ENCODE measurements around the gene EED.

Gene EED

DNA sequence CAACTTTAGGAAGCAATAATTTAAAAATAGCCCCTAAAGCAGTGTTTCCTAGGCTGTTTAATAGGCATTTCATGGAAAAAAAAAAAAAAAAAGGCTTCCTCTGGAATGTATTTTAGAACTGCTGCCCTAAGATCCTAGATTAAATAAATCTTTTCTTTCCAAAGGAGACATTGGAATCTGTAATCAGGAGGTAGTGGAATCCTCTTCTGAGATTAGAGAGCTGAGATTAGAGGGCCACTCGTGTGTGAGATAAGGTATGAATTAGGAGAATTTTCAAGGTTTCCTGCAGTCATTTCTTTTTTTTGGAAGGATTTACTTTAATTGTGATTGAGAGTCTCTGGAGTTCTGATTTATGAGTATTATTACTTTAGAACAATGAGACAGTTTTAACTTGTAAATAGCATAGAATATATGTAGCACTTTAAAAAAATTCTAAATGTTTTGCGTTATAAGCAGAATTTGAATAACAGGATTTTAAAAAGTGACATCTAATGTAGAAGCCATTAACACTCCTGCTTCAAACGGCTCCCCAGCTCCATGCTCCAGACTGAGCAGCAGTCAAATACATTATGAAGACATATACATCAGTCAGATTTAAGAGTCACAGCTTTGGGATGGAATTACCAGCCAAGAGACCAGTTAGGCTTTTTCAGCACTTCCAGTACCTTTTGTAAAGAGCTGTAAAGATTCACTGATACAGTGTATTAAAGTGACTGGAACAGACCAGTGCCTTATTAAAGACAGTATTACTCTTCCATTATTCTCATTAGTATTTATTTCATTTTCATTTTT is 5.0 kb downstream of the EED start:
- Histone ChIP-seq H3K27me3 (ENCODE audit: insufficient read depth, poor library complexity, severe bottlenecking) (no peaks in the 10 kb centered on the region), H3K27ac (replicated peaks) (no peak overlapping the region), H3K4me3 (replicated peaks; ENCODE audit: insufficient read depth, low read length) (no peak overlapping the region)
- DNase-seq (ENCODE audit: low read depth in 1 of 2, low spot score in 1 of 2) = no peak
- TF ChIP-seq GABPA (IDR thresholded peaks at IDR 0.05; ENCODE audit: low read depth) = no peak
- no peak for TF ChIP-seq POLR2AphosphoS5 (IDR thresholded peaks at IDR 0.05; ENCODE audit: low read depth)

DNA sequence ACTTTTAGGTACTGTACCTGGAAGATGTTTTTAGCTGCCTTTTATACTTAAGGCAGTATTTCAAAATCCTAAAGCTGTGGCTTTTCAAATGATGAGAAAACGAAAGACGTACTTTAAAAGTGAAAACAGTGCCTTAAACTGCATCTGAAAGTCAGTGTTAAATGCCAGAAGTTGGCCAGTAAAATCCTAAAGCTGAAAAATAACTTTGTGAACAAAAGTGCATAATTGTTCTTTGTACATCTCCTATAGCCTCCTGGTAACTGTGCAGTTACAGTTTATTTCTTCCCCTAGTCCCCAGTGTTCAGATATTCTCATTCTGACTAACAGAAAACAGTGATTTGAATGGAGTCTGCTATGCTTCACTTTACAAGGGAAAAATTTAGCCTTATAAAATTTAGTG is 6.8 kb downstream of the EED start:
- no peak for TF ChIP-seq GABPA (IDR thresholded peaks at IDR 0.05; ENCODE audit: low read depth)
- TF ChIP-seq SPI1 (IDR thresholded peaks at IDR 0.05; ENCODE audit: borderline replicate concordance, low read depth) = no peak
- TF ChIP-seq POLR2AphosphoS5 (IDR thresholded peaks at IDR 0.05; ENCODE audit: low read depth) = no peak
- TF ChIP-seq, protein P1, sequence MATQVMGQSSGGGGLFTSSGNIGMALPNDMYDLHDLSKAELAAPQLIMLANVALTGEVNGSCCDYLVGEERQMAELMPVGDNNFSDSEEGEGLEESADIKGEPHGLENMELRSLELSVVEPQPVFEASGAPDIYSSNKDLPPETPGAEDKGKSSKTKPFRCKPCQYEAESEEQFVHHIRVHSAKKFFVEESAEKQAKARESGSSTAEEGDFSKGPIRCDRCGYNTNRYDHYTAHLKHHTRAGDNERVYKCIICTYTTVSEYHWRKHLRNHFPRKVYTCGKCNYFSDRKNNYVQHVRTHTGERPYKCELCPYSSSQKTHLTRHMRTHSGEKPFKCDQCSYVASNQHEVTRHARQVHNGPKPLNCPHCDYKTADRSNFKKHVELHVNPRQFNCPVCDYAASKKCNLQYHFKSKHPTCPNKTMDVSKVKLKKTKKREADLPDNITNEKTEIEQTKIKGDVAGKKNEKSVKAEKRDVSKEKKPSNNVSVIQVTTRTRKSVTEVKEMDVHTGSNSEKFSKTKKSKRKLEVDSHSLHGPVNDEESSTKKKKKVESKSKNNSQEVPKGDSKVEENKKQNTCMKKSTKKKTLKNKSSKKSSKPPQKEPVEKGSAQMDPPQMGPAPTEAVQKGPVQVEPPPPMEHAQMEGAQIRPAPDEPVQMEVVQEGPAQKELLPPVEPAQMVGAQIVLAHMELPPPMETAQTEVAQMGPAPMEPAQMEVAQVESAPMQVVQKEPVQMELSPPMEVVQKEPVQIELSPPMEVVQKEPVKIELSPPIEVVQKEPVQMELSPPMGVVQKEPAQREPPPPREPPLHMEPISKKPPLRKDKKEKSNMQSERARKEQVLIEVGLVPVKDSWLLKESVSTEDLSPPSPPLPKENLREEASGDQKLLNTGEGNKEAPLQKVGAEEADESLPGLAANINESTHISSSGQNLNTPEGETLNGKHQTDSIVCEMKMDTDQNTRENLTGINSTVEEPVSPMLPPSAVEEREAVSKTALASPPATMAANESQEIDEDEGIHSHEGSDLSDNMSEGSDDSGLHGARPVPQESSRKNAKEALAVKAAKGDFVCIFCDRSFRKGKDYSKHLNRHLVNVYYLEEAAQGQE (IDR thresholded peaks at IDR 0.05; ENCODE audit: insufficient replicate concordance, low read depth) = no peak
- Histone ChIP-seq H3K27me3 (ENCODE audit: insufficient read depth, poor library complexity, severe bottlenecking) (no peaks in the 10 kb centered on the region), H3K4me3 (replicated peaks; ENCODE audit: insufficient read depth, low read length) (no peak overlapping the region), H3K27ac (replicated peaks) (no peak overlapping the region)
- DNase-seq (ENCODE audit: low read depth in 1 of 2, low spot score in 1 of 2) = no peak

DNA sequence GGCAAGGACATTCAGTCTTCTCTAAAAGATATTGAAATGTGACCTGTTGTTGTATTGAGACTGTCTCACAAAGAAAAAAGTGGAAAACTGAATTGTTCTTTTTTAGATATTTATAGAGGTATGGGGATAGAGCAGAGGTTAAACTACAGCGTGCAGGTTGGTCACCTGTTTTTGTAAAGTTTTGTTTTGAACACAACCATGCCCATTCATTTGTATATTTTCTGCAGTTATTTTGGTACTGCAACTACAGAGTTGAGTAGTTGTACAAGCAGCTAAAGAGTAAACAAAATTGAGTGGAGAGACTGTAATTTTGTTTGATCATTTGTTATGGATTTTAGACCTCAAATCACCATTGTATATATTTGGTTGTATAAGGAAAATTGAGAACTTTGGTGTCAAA is 11.3 kb downstream of the EED start:
- no peak overlapping the region for H3K4me3 ChIP-seq (replicated peaks; ENCODE audit: insufficient read depth, low read length)
- no peaks in the 10 kb centered on the region for H3K27me3 ChIP-seq (ENCODE audit: insufficient read depth, poor library complexity, severe bottlenecking)
- H3K27ac ChIP-seq (replicated peaks) = no peak overlapping the region
- no peak for DNase-seq (ENCODE audit: low read depth in 1 of 2, low spot score in 1 of 2)
- TF ChIP-seq POLR2AphosphoS5 (IDR thresholded peaks at IDR 0.05; ENCODE audit: low read depth) (no peak), SPI1 (IDR thresholded peaks at IDR 0.05; ENCODE audit: borderline replicate concordance, low read depth) (no peak), GABPA (IDR thresholded peaks at IDR 0.05; ENCODE audit: low read depth) (no peak)
- TF ChIP-seq, protein P2, sequence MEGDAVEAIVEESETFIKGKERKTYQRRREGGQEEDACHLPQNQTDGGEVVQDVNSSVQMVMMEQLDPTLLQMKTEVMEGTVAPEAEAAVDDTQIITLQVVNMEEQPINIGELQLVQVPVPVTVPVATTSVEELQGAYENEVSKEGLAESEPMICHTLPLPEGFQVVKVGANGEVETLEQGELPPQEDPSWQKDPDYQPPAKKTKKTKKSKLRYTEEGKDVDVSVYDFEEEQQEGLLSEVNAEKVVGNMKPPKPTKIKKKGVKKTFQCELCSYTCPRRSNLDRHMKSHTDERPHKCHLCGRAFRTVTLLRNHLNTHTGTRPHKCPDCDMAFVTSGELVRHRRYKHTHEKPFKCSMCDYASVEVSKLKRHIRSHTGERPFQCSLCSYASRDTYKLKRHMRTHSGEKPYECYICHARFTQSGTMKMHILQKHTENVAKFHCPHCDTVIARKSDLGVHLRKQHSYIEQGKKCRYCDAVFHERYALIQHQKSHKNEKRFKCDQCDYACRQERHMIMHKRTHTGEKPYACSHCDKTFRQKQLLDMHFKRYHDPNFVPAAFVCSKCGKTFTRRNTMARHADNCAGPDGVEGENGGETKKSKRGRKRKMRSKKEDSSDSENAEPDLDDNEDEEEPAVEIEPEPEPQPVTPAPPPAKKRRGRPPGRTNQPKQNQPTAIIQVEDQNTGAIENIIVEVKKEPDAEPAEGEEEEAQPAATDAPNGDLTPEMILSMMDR (IDR thresholded peaks at IDR 0.05; ENCODE audit: insufficient read depth, low read length) = no peak
- TF ChIP-seq, protein P1 (IDR thresholded peaks at IDR 0.05; ENCODE audit: insufficient replicate concordance, low read depth) = no peak

DNA sequence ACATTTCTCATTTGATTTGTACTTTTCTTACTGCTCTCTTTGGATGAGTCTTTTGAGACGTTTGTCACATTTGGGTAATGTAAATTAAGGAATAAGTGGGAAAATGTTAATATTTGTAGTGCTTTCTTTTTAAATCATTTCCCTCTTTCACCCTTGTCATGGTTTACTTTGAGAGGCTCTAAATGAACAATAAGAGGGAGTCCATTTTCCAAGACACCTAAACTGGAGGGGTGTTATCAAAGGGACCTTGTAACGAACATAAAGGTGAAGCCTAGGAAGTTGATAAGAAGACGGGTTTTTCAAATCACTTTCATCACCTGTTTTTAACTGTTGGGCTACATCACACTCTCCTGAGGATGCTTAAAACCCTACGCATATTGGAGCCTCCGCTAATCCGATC is 12.1 kb downstream of the EED start:
- H3K4me3 ChIP-seq (replicated peaks; ENCODE audit: insufficient read depth, low read length) = no peak overlapping the region
- TF ChIP-seq SPI1 (IDR thresholded peaks at IDR 0.05; ENCODE audit: borderline replicate concordance, low read depth) (no peak), GABPA (IDR thresholded peaks at IDR 0.05; ENCODE audit: low read depth) (no peak), POLR2AphosphoS5 (IDR thresholded peaks at IDR 0.05; ENCODE audit: low read depth) (no peak)
- TF ChIP-seq, protein P1 (IDR thresholded peaks at IDR 0.05; ENCODE audit: insufficient replicate concordance, low read depth) = no peak
- TF ChIP-seq, protein P2 (IDR thresholded peaks at IDR 0.05; ENCODE audit: insufficient read depth, low read length) = no peak
- DNase-seq (ENCODE audit: low read depth in 1 of 2, low spot score in 1 of 2) = no peak
- no peaks in the 10 kb centered on the region for H3K27me3 ChIP-seq (ENCODE audit: insufficient read depth, poor library complexity, severe bottlenecking)
- no peak overlapping the region for H3K27ac ChIP-seq (replicated peaks)
